ENCODE results near the gene TMEM63A. TPM values are rescaled to one million over a fixed set of nuclear protein-coding genes. Genes with fewer than 3 reads are reported as not detected.

TMEM63A gene
- total RNA-seq, 2 donors from 2014 or later = 141 to 192 TPM

DNA sequence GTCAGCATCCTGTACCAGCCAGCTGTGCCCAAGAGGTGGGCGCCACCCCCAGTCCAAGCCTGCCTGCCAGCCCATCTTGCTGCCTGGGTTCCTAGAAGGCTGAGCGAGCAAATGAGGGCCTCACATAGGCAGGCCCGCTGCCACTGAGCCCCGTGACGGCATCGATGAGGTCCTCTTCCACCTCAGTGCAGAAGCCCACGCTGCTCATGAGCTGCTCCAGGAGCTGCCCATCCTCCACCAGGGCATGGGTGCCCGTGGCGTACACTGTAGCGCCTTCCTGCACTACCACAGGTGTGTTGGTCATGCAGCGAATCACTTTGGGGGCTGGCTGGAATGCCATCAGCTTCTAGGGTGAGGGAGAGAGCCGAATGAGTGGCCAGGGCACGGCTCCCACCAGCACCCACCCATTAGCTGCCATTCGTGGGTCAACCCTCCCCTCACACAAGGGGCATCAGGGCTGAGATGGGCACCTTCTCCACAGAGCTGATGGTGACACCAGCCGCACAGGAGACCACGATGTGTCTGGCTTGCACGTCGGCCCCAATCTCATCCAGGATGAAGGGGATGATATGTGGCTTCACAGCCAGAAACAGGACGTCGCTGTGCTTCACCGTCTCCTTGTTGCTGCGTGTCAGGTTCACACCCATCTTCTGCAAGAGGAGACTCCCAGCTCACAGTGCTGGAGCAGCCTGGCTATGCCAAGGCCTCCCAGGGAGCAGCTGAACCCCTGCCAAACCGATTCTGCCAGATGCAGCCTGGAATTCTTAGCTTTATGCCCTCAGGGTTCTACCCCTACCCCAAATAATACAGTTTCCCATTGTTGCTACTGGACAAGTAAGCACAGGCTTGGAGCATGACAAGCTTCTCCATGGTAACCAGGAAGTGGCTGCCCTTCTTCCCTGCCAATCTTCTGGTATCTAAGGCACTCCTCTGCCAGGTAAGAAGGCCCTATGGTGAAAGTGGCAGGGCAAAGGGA, 39.8 kb upstream of the TMEM63A start:
- TF ChIP-seq POLR2A (IDR thresholded peaks at IDR 0.05) (no peak), POLR2AphosphoS5 (IDR thresholded peaks at IDR 0.05) (peak; percentile 84)
- TF ChIP-seq, protein P1, sequence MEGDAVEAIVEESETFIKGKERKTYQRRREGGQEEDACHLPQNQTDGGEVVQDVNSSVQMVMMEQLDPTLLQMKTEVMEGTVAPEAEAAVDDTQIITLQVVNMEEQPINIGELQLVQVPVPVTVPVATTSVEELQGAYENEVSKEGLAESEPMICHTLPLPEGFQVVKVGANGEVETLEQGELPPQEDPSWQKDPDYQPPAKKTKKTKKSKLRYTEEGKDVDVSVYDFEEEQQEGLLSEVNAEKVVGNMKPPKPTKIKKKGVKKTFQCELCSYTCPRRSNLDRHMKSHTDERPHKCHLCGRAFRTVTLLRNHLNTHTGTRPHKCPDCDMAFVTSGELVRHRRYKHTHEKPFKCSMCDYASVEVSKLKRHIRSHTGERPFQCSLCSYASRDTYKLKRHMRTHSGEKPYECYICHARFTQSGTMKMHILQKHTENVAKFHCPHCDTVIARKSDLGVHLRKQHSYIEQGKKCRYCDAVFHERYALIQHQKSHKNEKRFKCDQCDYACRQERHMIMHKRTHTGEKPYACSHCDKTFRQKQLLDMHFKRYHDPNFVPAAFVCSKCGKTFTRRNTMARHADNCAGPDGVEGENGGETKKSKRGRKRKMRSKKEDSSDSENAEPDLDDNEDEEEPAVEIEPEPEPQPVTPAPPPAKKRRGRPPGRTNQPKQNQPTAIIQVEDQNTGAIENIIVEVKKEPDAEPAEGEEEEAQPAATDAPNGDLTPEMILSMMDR (IDR thresholded peaks at IDR 0.05) = no peak
- DNase-seq (ENCODE audit: low spot score) = peak; percentile 81
- Histone ChIP-seq H3K27ac (peak overlapping the region; percentile 82 to 88), H3K9me3 (no peaks in the 10 kb centered on the region), H3K4me3 (no peak overlapping the region), H3K36me3 (no peaks in the 10 kb centered on the region), H3K4me1 (replicated peaks) (peaks cover 11% of the 10 kb centered on the region), H3K27me3 (replicated peaks; ENCODE audit: insufficient read depth) (no peaks in the 10 kb centered on the region)
- intact Hi-C loops (cut with DNase I) = no loop called here
- WGBS = 64% methylated on average over 21 of the region's 23 CpGs

DNA sequence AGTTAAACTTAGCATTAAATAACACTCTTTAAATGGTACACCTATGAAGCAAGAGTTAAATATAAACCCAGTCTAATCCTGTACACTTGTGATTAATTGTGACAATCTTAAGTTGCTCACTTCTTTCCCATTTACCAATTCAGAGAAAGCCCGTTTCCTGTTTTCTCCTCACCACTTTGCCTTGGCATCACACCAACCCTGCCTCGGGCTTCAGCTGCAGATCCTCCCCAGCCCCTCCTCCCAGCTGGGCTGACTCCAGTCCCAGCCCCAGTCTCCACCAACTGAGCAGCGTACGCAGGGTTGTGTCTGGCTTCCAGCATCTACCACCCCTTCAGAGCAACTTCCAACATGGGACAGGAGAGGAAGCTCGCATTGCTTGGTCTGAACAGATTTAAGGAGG, 37.7 kb upstream of the TMEM63A start:
- no peaks in the 10 kb centered on the region for H3K9me3 ChIP-seq
- no peak overlapping the region for H3K4me3 ChIP-seq
- H3K4me1 ChIP-seq (replicated peaks) = peaks cover 11% of the 10 kb centered on the region
- intact Hi-C loops (cut with DNase I) = loop anchor here (10.0 kb wide), 1 partner anchor 55 kb away; no protein-coding TSS in a partner anchor
- H3K27ac ChIP-seq = peak overlapping the region; percentile 13 to 23
- TF ChIP-seq, protein P1 (IDR thresholded peaks at IDR 0.05) = no peak
- TF ChIP-seq POLR2A (IDR thresholded peaks at IDR 0.05) (no peak), POLR2AphosphoS5 (IDR thresholded peaks at IDR 0.05) (peak; percentile 84)
- H3K36me3 ChIP-seq = no peaks in the 10 kb centered on the region
- WGBS = 14% methylated on average over 5 of the region's 5 CpGs
- H3K27me3 ChIP-seq (replicated peaks; ENCODE audit: insufficient read depth) = no peaks in the 10 kb centered on the region
- peak; percentile 84 for DNase-seq (ENCODE audit: low spot score)

- Histone ChIP-seq H3K4me1 (replicated peaks) (peaks cover 11% of the 10 kb centered on the region), H3K9me3 (no peaks in the 10 kb centered on the region), H3K36me3 (no peaks in the 10 kb centered on the region), H3K27ac (no peak overlapping the region), H3K4me3 (no peak overlapping the region), H3K27me3 (replicated peaks; ENCODE audit: insufficient read depth) (no peaks in the 10 kb centered on the region)
- no peak for DNase-seq (ENCODE audit: low spot score)
- TF ChIP-seq POLR2A (IDR thresholded peaks at IDR 0.05) = no peak
- no peak for TF ChIP-seq POLR2AphosphoS5 (IDR thresholded peaks at IDR 0.05)
- TF ChIP-seq, protein P1 (IDR thresholded peaks at IDR 0.05) = no peak
- intact Hi-C loops (cut with DNase I) = loop anchor here (10.0 kb wide), 1 partner anchor 57 kb away; no protein-coding TSS in a partner anchor
- WGBS = 89% methylated on average over 4 of the region's 4 CpGs
Measured at GRCh38 chr1:225918280-225918679, 36.1 kb upstream of the TMEM63A start.

DNA sequence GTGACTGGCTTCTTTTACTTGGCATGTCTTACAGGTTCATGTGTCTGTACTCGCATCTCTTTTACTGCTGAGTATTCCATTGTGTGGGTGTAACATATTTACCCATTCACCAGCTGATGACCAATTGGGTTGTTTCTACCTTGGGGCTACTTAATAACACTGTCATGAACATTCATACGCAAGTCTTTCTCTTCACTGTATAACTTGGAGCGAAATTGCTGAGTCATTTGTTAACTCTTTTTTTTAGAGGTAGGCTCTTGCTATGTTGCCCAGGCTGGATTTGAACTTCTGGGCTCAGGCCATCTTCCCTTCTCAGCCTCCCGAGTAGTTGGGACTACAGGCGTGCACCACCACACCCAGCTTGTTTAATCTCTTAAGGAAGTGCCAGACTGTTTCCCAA, 35.4 kb upstream of the TMEM63A start:
- TF ChIP-seq POLR2A (IDR thresholded peaks at IDR 0.05) = no peak
- TF ChIP-seq POLR2AphosphoS5 (IDR thresholded peaks at IDR 0.05) = no peak
- TF ChIP-seq, protein P1 (IDR thresholded peaks at IDR 0.05) = no peak
- Histone ChIP-seq H3K4me3 (no peak overlapping the region), H3K27me3 (replicated peaks; ENCODE audit: insufficient read depth) (no peaks in the 10 kb centered on the region), H3K36me3 (no peaks in the 10 kb centered on the region), H3K9me3 (no peaks in the 10 kb centered on the region), H3K4me1 (replicated peaks) (peaks cover 4% of the 10 kb centered on the region), H3K27ac (no peak overlapping the region)
- no peak for DNase-seq (ENCODE audit: low spot score)
- 57% methylated on average over 5 of the region's 5 CpGs for WGBS
- intact Hi-C loops (cut with DNase I) = loop anchor here (10.0 kb wide), 1 partner anchor 57 kb away; no protein-coding TSS in a partner anchor
